Esophagus mucosa (tissue), 1 donor: ENCODE results near the gene MINPP1. TPM values are rescaled to one million over a fixed set of nuclear protein-coding genes. Genes with fewer than 3 reads are reported as not detected.
"Not testable (repeated sequence)": the region's sequence is repeated elsewhere in the genome, so short reads cannot be mapped to it uniquely, and the experiment has no call there.

Source experiments
- ATAC-seq: fragments of 200-7000 bp; cut with Tn5 transposase; one replicate; pipeline ENCODE4 v1.9.1; 2020
- total RNA-seq: library from RNA; stranded (reverse); gene quantifications from one replicate; pipeline ENCODE4 v1.2.4, GENCODE V29; 2023
- donor health status: DM: yes; HTN: yes; CAD: no.

The MINPP1 gene
- 3.9 TPM for total RNA-seq

DNA sequence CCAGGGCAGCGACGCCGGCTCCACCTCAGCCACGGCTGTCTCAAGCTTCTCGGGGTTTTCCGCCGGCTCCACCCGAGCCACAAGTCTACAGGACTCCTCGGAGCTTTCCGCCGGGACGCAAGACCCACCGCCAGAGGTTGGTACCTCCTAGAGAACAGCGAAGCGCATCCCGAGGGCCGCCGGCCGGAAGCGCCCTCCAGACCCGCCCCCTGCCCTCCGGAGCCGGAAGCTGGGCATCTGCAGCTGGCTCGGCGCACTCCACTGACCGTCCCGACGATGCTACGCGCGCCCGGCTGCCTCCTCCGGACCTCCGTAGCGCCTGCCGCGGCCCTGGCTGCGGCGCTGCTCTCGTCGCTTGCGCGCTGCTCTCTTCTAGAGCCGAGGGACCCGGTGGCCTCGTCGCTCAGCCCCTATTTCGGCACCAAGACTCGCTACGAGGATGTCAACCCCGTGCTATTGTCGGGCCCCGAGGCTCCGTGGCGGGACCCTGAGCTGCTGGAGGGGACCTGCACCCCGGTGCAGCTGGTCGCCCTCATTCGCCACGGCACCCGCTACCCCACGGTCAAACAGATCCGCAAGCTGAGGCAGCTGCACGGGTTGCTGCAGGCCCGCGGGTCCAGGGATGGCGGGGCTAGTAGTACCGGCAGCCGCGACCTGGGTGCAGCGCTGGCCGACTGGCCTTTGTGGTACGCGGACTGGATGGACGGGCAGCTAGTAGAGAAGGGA, at the start of gene MINPP1:
Gene MINPP1 (plus strand): TSS at position 254 of the 726 bp plus-strand sequence. CDS start 23 bp downstream, at position 277.
- ATAC-seq: peak; percentile 86

GRCh38 chr10:87456586-87457220, 48.0 kb upstream of the MINPP1 start:
- peak; percentile 69 for ATAC-seq

GRCh38 chr10:87461751-87462150, 42.9 kb upstream of the MINPP1 start:
- ATAC-seq: not testable (repeated sequence)

DNA sequence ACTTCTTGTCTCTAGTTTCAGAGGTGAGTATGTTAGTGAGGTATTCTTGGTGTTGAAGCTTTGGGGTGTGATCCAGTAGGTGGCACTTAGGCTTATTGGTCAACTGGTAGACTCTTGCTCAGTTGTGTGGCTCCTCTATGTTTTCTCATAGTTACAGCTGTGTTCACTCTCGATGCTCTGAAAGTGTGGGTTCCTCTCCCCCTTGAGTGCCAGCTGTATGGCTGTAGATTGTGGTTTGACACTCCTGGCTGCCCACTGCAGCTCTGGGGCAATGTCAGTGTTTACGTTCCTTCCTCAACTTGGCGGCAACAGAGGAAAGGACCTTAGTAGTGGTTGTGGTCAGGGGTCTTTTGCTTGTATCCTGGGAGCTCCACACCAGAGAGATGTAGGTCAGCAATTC, 37.8 kb upstream of the MINPP1 start:
- ATAC-seq: not testable (repeated sequence)

- peak; percentile 96 for ATAC-seq
Observed at GRCh38 chr10:87488733-87489132, 16.0 kb upstream of the MINPP1 start.

- not testable (repeated sequence) for ATAC-seq
Observed at GRCh38 chr10:87490285-87490684, 14.4 kb upstream of the MINPP1 start.

GRCh38 chr10:87492450-87492849, 12.2 kb upstream of the MINPP1 start:
- ATAC-seq: not testable (repeated sequence)

DNA sequence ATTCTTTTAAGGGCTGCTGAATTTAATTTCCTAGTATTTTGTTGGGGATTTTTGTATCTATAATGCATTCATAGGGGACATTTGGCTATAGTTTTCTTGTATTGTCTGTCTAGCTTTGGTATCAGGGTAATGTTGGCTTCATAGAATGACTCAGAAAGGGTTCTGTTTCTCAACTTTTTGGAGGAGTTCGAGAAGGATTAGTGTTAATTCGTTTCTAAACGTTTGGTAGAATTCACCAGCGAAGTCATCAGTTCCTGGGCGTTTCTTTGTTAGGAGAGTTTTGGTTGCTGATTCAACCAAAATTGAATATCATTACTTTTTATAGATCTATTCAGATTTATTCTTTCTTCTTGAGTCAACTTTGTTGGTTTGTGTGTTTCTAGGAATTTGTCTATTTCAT, 9.2 kb upstream of the MINPP1 start:
- ATAC-seq: peak; percentile 64

DNA sequence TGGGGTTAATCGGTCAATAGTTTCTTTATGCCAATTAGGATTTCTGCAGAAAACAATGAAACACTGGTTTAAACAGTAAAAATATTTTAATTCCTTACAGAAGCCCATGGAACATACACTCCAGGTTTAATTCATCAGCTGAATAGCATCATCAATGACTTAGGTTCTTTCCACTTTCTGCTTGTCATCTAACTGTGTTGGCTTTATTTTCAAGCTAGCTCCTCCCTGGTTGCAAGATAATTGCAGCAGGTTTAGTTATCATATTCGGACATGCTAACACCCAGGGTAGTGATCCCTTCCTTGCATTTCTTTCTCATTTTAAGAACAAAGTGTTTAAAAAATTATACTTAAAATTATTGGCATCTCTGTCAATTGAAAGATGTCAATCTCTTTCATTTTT, 7.3 kb upstream of the MINPP1 start:
- ATAC-seq: not testable (repeated sequence)

DNA sequence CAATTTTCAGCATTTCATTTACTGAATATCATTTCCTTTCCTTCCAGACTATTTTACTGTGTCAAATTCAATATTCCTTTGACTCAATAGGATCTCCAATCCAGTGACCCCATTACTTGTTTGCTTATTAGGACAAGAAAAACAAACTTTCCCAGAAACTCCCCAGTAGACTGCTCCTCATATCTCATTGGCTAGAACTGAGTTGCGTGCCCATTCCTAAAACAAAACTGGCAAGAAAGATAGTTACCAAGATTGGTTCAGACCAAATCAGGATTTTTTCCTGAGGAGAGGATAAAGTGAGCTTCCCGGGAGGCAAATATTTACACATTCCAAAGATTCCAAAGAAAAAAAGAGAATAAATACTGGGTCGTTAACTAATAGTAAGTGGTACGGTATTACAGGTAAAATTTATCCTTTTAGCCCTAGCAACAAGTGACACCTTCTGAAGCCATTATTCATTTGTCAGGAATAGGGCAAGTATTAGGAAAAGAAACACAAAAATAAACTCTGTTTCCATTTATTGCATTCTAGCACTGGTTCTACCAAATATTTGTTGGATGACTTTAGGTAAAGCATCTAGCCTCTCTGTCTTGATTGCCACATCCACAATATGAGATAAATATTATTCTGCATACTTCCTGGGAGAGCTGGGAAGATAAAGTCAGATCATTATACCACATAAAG, 6.4 kb upstream of the MINPP1 start:
- not testable (repeated sequence) for ATAC-seq

- no peak for ATAC-seq
Observed at GRCh38 chr10:87500646-87501048, 4.0 kb upstream of the MINPP1 start.

DNA sequence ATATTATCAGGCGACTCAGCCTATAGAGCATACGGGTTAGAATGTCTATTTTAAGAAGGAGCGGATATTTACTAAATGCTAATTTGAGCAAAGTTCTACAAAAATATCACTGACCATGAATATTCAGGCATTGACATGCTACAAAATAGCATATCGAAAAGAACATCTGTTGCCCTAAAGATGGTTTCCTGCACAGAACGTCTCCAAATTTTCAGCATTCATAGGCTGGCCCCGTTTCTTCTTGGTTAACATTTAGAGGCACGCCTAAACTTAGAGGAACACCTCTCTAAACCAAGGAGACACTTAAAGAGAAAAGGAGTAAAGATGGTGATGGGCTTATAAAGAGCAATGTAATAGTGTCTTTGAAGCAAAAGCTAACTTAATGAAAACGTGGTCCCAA, 1.3 kb upstream of the MINPP1 start:
- ATAC-seq: no peak

GRCh38 chr10:87503886-87504285, 807 bp upstream of the MINPP1 start:
- ATAC-seq: peak; percentile 58

DNA sequence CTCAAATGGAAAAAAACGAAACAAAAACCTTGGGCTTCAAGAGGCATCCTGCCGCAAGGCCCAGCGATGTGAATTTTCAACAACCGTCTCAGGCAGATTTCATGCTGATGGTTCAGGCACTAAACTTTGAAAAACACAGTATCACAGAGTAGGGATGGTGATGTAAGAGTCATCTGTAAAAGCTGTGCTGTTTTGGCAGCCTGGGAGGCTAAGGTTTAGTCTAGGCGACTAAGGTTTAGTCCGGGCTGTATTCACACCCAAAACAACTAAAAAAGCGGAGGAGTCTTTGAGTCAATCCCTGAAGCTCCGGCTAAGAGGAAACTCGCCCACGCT, 420 bp upstream of the MINPP1 start:
- ATAC-seq: no peak

- peak; percentile 73 for ATAC-seq
Observed at GRCh38 chr10:87505366-87506111, 846 bp downstream of the MINPP1 start.

DNA sequence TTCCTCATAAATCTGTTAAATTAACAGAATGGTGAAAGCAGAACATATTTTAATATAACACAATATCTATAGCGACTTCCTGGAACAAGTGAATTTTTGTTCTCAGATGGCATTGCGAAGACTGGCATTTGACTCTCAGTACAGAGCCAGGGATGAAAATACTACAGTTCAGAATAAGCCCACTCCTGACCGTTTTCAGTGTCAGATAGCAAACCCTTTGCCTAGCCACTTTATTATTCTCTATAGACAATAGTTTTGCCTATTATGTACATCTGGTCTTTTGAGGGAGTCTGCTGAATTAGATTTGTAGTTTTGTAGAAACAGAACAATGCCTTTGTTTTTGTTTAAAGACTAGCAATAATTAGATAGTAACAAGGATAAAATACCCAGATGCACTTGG, 2.3 kb downstream of the MINPP1 start:
- ATAC-seq: no peak

- no peak for ATAC-seq
Observed at GRCh38 chr10:87507879-87508483, 3.3 kb downstream of the MINPP1 start.

DNA sequence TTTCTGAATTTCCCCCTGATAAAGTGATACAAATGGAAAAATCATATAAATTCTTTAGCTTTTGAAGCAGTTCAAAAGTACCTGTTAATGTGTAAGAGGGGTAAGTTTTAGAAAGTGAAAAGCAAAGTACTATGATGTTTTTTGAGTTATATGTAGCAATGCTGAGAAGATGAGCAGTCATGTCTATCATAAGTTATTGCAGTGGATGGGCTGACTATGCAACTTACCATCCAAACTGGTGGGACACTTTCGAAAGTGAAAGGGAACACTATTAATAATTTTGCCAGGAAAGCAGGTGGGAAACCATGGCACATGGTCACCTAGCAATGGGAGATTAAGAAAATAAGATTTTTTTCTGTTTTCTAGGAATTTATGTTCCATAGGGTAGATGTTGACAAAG, 4.1 kb downstream of the MINPP1 start:
- ATAC-seq: no peak

DNA sequence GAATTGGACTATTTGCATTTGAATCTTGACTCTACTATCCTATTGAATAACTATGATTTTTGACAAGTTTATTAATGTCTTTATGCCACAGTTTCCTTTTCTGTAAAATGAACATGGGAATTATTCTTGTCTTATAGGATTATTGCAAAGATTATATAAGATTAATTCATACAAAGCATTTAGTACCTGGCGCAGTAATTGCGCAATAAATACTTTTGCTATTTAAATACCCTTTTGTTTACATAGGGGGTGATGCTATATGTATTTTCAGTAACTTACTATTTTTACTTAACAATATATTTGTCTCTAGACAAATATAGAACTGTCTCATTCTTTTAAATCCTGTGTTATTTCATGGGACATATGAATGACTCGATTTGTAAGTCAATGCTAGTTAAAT, 5.3 kb downstream of the MINPP1 start:
- no peak for ATAC-seq

GRCh38 chr10:87511526-87511925, 6.8 kb downstream of the MINPP1 start:
- no peak for ATAC-seq

GRCh38 chr10:87518937-87519336, 14.2 kb downstream of the MINPP1 start:
- no peak for ATAC-seq

- no peak for ATAC-seq
Observed at GRCh38 chr10:87519582-87519981, 14.9 kb downstream of the MINPP1 start.

DNA sequence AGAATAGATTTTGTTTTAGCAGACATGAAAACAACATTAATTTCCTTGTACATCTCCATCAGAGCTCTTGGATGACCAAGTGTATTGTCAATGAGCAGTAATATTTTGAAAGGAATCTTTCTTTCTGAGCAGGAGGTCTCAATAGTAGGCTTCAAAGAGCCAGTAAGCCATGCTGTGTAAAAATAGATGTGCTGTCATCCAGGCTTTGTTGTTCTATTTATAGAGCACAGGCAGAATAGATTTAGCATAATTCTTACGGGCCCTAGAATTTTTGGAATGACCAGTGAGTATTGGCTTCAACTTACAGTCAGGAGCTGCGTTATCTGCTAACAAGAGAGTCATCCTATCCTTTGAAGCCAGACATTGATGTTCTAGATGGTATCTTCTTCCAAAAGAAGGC, 19.0 kb downstream of the MINPP1 start:
- no peak for ATAC-seq
